Esophagus (tissue), 2 donors: ENCODE results near the gene SOX13. TPM values are rescaled to one million over a fixed set of nuclear protein-coding genes. Genes with fewer than 3 reads are reported as not detected.
A peak's percentile ranks its signal among the peaks of the same experiment; 100 is the strongest.

Source experiments
- H3K27ac ChIP-seq, 2 donors: one replicate each; pipeline ENCODE4 v1.5.1; 2013; ENCODE audit warnings: low read depth in 2 of 2, mild to moderate bottlenecking in 2 of 2, inconsistent platforms in 1 of 2, low read length in 1 of 2, moderate library complexity in 1 of 2
- H3K27me3 ChIP-seq, 2 donors: one replicate each; pipeline ENCODE4 v1.6.1; 2013; ENCODE audit warnings: low read length in 2 of 2, control low read depth in 1 of 2, mild to moderate bottlenecking in 1 of 2; ENCODE audit not compliant: insufficient read depth in 2 of 2, control insufficient read depth in 1 of 2
- H3K36me3 ChIP-seq, 2 donors: one replicate each; pipeline ENCODE4 v1.6.1; 2013; ENCODE audit warnings: low read length in 1 of 2; ENCODE audit not compliant: control insufficient read depth in 2 of 2, insufficient read depth in 2 of 2
- H3K4me1 ChIP-seq, 2 donors: one replicate each; pipeline ENCODE4 v1.6.1; 2013; ENCODE audit warnings: low read length in 1 of 2; ENCODE audit not compliant: control insufficient read depth in 2 of 2, insufficient read depth in 2 of 2
- H3K4me3 ChIP-seq, 2 donors: one replicate each; pipeline ENCODE4 v1.5.1; 2013; ENCODE audit warnings: low read length in 2 of 2, mild to moderate bottlenecking in 2 of 2, low read depth in 1 of 2, moderate library complexity in 1 of 2
- H3K9me3 ChIP-seq, 2 donors: one replicate each; pipeline ENCODE4 v1.6.1; 2013; ENCODE audit warnings: mild to moderate bottlenecking in 2 of 2, low read depth in 1 of 2, low read length in 1 of 2, moderate library complexity in 1 of 2; ENCODE audit not compliant: control insufficient read depth in 2 of 2, insufficient read depth in 1 of 2
- WGBS, 2 donors: extraction: QIAGEN DNeasy Blood & Tissue Kit; methylation state at CpG; one replicate each; pipeline ENCODE4 v1.1.7; 2013; 5-methylcytosine and 5-hydroxymethylcytosine counted together
- polyA plus RNA-seq, 2 donors: library from polyadenylated mRNA; stranded (reverse); fragments of 200-250 nt; gene quantifications; one replicate each; pipeline ENCODE4 v1.2.3, GENCODE V29; 2013
- donor health status: healthy with polysubstance abuse.
- donor health status: Bipolar disorder and iron deficiency.

SOX13 gene
- polyA plus RNA-seq, 2 donors, result 6.9 to 10.4 TPM

GRCh38 chr1:204125759-204126351, 52.9 kb downstream of the SOX13 start:
- WGBS, 2 donors, result 89 to 90% methylated on average over 18 of the region's 18 CpGs
- H3K27me3 ChIP-seq, result no peaks in the 10 kb centered on the region
- H3K4me3 ChIP-seq, result no peak overlapping the region
- peaks cover 0 to 43% of the 10 kb centered on the region in 2 donors for H3K36me3 ChIP-seq
- no peaks in the 10 kb centered on the region for H3K9me3 ChIP-seq
- no peak overlapping the region for H3K27ac ChIP-seq
- peaks cover 0 to 12% of the 10 kb centered on the region in 2 donors for H3K4me1 ChIP-seq

- Histone ChIP-seq H3K9me3 (no peaks in the 10 kb centered on the region), H3K4me3 (no peak overlapping the region), H3K36me3 (peaks cover 0 to 43% of the 10 kb centered on the region in 2 donors), H3K27ac (no peak overlapping the region), H3K27me3 (no peaks in the 10 kb centered on the region), H3K4me1 (peaks cover 2 to 16% of the 10 kb centered on the region in 2 donors)
- WGBS, 2 donors, result 60 to 69% methylated on average over 8 of the region's 8 CpGs
Observed at GRCh38 chr1:204126386-204126785, 53.5 kb downstream of the SOX13 start.

DNA sequence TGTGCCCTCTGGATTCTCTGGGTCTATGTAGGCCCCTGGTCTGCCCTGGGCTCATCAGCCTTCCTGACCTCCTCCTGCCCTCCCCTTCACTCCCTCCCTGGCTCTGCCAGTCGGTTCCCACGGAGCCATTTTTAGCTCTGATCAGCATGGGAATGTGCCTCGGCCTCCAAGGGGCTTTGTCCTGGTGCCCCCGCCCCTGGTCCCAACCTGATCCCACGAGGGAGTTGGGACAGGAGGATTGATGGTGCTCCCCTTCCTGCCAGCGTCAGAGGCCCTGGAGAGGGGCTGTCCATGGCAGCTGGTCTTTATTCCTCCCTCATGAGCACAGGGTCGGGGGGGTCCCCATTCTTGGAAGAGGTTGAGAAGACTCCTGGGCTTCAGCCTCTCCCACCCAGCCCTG, 54.0 kb downstream of the SOX13 start:
- H3K9me3 ChIP-seq, result no peaks in the 10 kb centered on the region
- H3K27me3 ChIP-seq, result no peaks in the 10 kb centered on the region
- peaks cover 2 to 19% of the 10 kb centered on the region in 2 donors for H3K4me1 ChIP-seq
- peaks cover 0 to 38% of the 10 kb centered on the region in 2 donors for H3K36me3 ChIP-seq
- no peak overlapping the region for H3K4me3 ChIP-seq
- WGBS, 2 donors, result 37 to 49% methylated on average over 7 of the region's 7 CpGs
- peak overlapping the region in 1 of 2 donors; percentile 12 for H3K27ac ChIP-seq

- Histone ChIP-seq H3K27ac (no peak overlapping the region), H3K9me3 (no peaks in the 10 kb centered on the region)
- WGBS, 2 donors, result 36 to 38% methylated on average over 5 of the region's 5 CpGs
Observed at GRCh38 chr1:204127597-204128242, 54.8 kb downstream of the SOX13 start.

GRCh38 chr1:204128464-204128963, 55.6 kb downstream of the SOX13 start:
- Histone ChIP-seq H3K9me3 (no peaks in the 10 kb centered on the region), H3K27ac (no peak overlapping the region), H3K27me3 (no peaks in the 10 kb centered on the region), H3K36me3 (peaks cover 0 to 23% of the 10 kb centered on the region in 2 donors), H3K4me1 (peaks cover 2 to 19% of the 10 kb centered on the region in 2 donors), H3K4me3 (no peak overlapping the region)
- whole genome bisulfite sequencing, 2 donors, result 67 to 76% methylated on average over 4 of the region's 4 CpGs

More at GRCh38 chr1:204127597-204128242, 54.8 kb downstream of the SOX13 start:
- H3K4me3 ChIP-seq, result no peak overlapping the region
- peaks cover 2 to 19% of the 10 kb centered on the region in 2 donors for H3K4me1 ChIP-seq
- peaks cover 0 to 31% of the 10 kb centered on the region in 2 donors for H3K36me3 ChIP-seq
- H3K27me3 ChIP-seq, result no peaks in the 10 kb centered on the region

GRCh38 chr1:204128964-204129896, 56.3 kb downstream of the SOX13 start:
- Histone ChIP-seq H3K4me1 (peaks cover 2 to 19% of the 10 kb centered on the region in 2 donors), H3K27ac (peak overlapping the region in 1 of 2 donors; percentile 59)
- WGBS, 2 donors, result 16 to 19% methylated on average over 29 of the region's 29 CpGs

DNA sequence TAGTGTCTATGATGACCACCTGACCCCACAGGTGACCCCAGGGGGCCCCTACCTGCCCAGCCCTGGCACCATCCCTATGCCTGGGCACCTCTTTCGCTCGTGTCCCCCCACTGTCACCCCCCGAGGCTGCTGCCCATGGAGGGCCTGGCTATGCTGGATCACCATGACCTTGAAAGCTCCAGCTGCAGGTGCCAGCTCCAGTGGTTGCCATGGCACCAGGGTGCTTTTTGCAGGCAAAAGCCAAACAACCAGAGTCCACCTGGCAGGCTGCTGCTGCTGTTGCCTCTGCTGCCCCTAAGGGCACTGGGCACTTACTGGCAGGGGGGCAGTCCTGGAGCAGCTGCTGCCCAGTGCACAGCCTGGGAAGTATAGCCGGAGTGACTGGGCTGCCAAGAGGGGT, 57.3 kb downstream of the SOX13 start:
- WGBS, 2 donors, result 45 to 61% methylated on average over 4 of the region's 4 CpGs
- H3K4me1 ChIP-seq, result peaks cover 2 to 19% of the 10 kb centered on the region in 2 donors
- no peaks in the 10 kb centered on the region for H3K9me3 ChIP-seq
- no peak overlapping the region for H3K4me3 ChIP-seq
- H3K27ac ChIP-seq, result no peak overlapping the region
- H3K36me3 ChIP-seq, result peaks cover 5 to 21% of the 10 kb centered on the region in 2 donors
- H3K27me3 ChIP-seq, result no peaks in the 10 kb centered on the region

More at GRCh38 chr1:204128964-204129896, 56.3 kb downstream of the SOX13 start:
- peak overlapping the region in 1 of 2 donors; percentile 16 for H3K4me3 ChIP-seq
- H3K27me3 ChIP-seq, result no peaks in the 10 kb centered on the region
- peaks cover 5 to 22% of the 10 kb centered on the region in 2 donors for H3K36me3 ChIP-seq
- H3K9me3 ChIP-seq, result no peaks in the 10 kb centered on the region

DNA sequence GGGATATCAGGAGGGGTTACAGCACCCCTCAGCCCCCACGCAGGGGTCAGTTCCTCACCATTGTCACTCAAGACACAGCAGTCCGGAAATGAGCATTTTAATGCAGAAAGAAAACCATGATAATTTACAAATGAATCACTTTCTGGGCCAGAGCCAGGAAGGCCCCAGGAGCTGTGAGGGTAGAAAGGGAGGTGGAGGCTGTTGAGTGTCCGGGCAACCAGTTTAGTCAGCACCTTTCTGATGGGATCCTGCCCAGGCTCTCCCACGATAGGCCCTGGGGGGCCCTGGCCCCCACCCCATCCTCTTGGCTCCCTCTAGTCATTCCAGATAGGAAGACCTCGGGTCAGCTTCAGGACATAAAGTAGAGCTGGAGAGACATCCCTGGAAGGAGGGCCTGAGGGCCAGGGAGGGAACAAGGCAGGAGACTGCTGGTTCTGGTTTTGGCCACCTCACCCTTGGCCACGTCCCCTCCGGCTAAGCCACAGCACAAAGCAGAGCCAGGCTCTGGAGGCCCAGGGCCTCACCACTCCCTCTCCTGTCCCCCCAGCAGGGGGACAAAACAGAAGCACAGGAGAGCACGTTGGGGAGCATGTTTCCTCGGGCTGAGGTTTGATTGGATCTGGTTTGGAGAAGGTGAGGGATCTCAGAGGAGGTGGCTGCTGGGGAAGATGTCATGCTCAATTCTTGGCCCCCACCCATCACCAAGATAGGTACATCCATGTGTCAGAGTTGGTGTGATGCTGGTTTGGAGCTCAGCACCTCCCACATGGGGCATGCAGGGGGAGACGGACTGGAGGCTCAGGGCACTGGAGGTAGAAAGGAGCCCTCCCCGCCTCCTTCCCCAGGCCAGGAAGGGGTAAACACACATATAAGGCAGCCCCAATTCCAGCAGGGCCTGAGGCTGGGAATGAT, 58.3 kb downstream of the SOX13 start:
- H3K27me3 ChIP-seq, result no peaks in the 10 kb centered on the region
- H3K4me3 ChIP-seq, result no peak overlapping the region
- peaks cover 2 to 19% of the 10 kb centered on the region in 2 donors for H3K4me1 ChIP-seq
- WGBS, 2 donors, result 39 to 41% methylated on average over 11 of the region's 11 CpGs
- peaks cover 5 to 13% of the 10 kb centered on the region in 2 donors for H3K36me3 ChIP-seq
- H3K27ac ChIP-seq, result peak overlapping the region; percentile 13 to 44
- no peaks in the 10 kb centered on the region for H3K9me3 ChIP-seq
